Activated T-cell treated with anti-CD3 and anti-CD28 coated beads for 48 hours (primary cell): ENCODE results near the gene LPXN.
A peak's percentile ranks its signal among the peaks of the same experiment; 100 is the strongest.

Source experiments
- DNase-seq: peaks from one replicate; pipeline ENCODE4 v3.0.0-alpha.2; 2020; ENCODE audit warnings: low read depth

Gene LPXN

GRCh38 chr11:58524232-58525036 is 51.2 kb downstream of the LPXN start:
- DNase-seq = peak; percentile 30

GRCh38 chr11:58513747-58514367 is 61.8 kb downstream of the LPXN start:
- no peak for DNase-seq

GRCh38 chr11:58511636-58512035 is 64.0 kb downstream of the LPXN start:
- DNase-seq = no peak

- no peak for DNase-seq
Measured at GRCh38 chr11:58509748-58510147, 65.9 kb downstream of the LPXN start.

- DNase-seq = no peak
Measured at GRCh38 chr11:58508814-58509213, 66.8 kb downstream of the LPXN start.

GRCh38 chr11:58508005-58508404 is 67.7 kb downstream of the LPXN start, which contains the start of gene OR5B21:
Gene OR5B21 (minus strand): TSS chr11:58508105. CDS start chr11:58508105, 0 bp downstream.
- no peak for DNase-seq

GRCh38 chr11:58507355-58507754 is 68.3 kb downstream of the LPXN start:
- no peak for DNase-seq

- DNase-seq = no peak
Measured at GRCh38 chr11:58506935-58507334, 68.7 kb downstream of the LPXN start.

GRCh38 chr11:58505849-58506248 is 69.8 kb downstream of the LPXN start:
- DNase-seq = no peak

GRCh38 chr11:58504232-58504631 is 71.4 kb downstream of the LPXN start:
- no peak for DNase-seq

GRCh38 chr11:58503361-58503856 is 72.2 kb downstream of the LPXN start:
- DNase-seq = no peak

GRCh38 chr11:58502004-58502403 is 73.7 kb downstream of the LPXN start:
- DNase-seq = no peak

- DNase-seq = no peak
Measured at GRCh38 chr11:58498464-58498863, 77.2 kb downstream of the LPXN start.

GRCh38 chr11:58497951-58498350 is 77.7 kb downstream of the LPXN start:
- DNase-seq = no peak

- no peak for DNase-seq
Measured at GRCh38 chr11:58495906-58496305, 79.8 kb downstream of the LPXN start.

GRCh38 chr11:58494101-58494500 is 81.6 kb downstream of the LPXN start:
- DNase-seq = no peak

- DNase-seq = no peak
Measured at GRCh38 chr11:58493676-58494075, 82.0 kb downstream of the LPXN start.

- no peak for DNase-seq
Measured at GRCh38 chr11:58490827-58491226, 84.8 kb downstream of the LPXN start.

GRCh38 chr11:58487170-58487569 is 88.5 kb downstream of the LPXN start:
- no peak for DNase-seq

- DNase-seq = no peak
Measured at GRCh38 chr11:58485961-58486360, 89.7 kb downstream of the LPXN start.
